Thymus (tissue), 11 donors: ENCODE data around the gene PXMP4. TPM values are rescaled to one million over a fixed set of nuclear protein-coding genes. Genes with fewer than 3 reads are reported as not detected.

Experiments used
- DNase-seq, 9 donors: peaks; one replicate each; pipeline ENCODE4 v3.0.0-alpha.2; 2013; ENCODE audit warnings: low spot score in 9 of 9, low read depth in 6 of 9, missing footprints in 1 of 9
- H3K27ac ChIP-seq, 2 donors: one replicate each; pipeline ENCODE4 v1.5.1; 2013; ENCODE audit warnings: control low read depth in 1 of 2, low read depth in 1 of 2, low read length in 1 of 2, mild to moderate bottlenecking in 1 of 2, moderate library complexity in 1 of 2
- H3K27me3 ChIP-seq, 2 donors: one replicate each; pipeline ENCODE4 v1.5.1; 2013; ENCODE audit warnings: low read length in 1 of 2; ENCODE audit not compliant: control insufficient read depth in 2 of 2, insufficient read depth in 1 of 2
- H3K36me3 ChIP-seq, 2 donors: one replicate each; pipeline ENCODE4 v1.5.1; 2013; ENCODE audit warnings: low read length in 1 of 2, mild to moderate bottlenecking in 1 of 2, moderate library complexity in 1 of 2; ENCODE audit not compliant: control insufficient read depth in 2 of 2, insufficient read depth in 2 of 2
- H3K4me1 ChIP-seq, 2 donors: one replicate each; pipeline ENCODE4 v1.5.1; 2013; ENCODE audit warnings: low read length in 2 of 2; ENCODE audit not compliant: control insufficient read depth in 2 of 2, insufficient read depth in 2 of 2
- H3K4me3 ChIP-seq, 2 donors: one replicate each; pipeline ENCODE4 v1.5.1; 2013; ENCODE audit warnings: low read length in 2 of 2, control low read depth in 1 of 2, mild to moderate bottlenecking in 1 of 2
- H3K9me3 ChIP-seq, 2 donors: one replicate each; pipeline ENCODE4 v1.5.1; 2013; ENCODE audit warnings: low read length in 1 of 2, mild to moderate bottlenecking in 1 of 2; ENCODE audit not compliant: control insufficient read depth in 2 of 2, insufficient read depth in 1 of 2
- WGBS: extraction: QIAGEN DNeasy Blood & Tissue Kit; methylation state at CpG from one replicate; pipeline ENCODE4 v1.1.7; 2013; 5-methylcytosine and 5-hydroxymethylcytosine counted together
- polyA plus RNA-seq: library from polyadenylated mRNA; stranded (reverse); fragments of 200-250 nt; gene quantifications from one replicate; pipeline ENCODE4 v1.2.3, GENCODE V29; 2013
- total RNA-seq: library from RNA; stranded (reverse); fragments of 120-200 nt; gene quantifications from one replicate; pipeline ENCODE4 v1.2.4, GENCODE V29; 2013
- donor health status: healthy.

PXMP4 gene
- total and polyA plus RNA-seq, 2 donors, result 3.8 to 4.0 TPM

- no peaks in the 10 kb centered on the region for H3K9me3 ChIP-seq
- H3K36me3 ChIP-seq, result no peaks in the 10 kb centered on the region
- H3K27ac ChIP-seq, result peak overlapping the region; percentile 38 to 64
- peaks cover 13 to 40% of the 10 kb centered on the region in 2 donors for H3K4me1 ChIP-seq
- peak in 4 of 9 donors; percentile 49 to 81 (median 53) for DNase-seq
- H3K27me3 ChIP-seq, result no peaks in the 10 kb centered on the region
- H3K4me3 ChIP-seq, result no peak overlapping the region
- WGBS, result 3% methylated on average over 4 of the region's 4 CpGs
Measured at GRCh38 chr20:33689973-33690372, 30.1 kb downstream of the PXMP4 start.

GRCh38 chr20:33689493-33689892 is 30.6 kb downstream of the PXMP4 start:
- DNase-seq, result no peak
- WGBS, result 100% methylated on average over 1 of the region's 1 CpG
- H3K36me3 ChIP-seq, result no peaks in the 10 kb centered on the region
- H3K4me3 ChIP-seq, result no peak overlapping the region
- H3K9me3 ChIP-seq, result no peaks in the 10 kb centered on the region
- no peaks in the 10 kb centered on the region for H3K27me3 ChIP-seq
- peaks cover 17 to 45% of the 10 kb centered on the region in 2 donors for H3K4me1 ChIP-seq
- no peak overlapping the region for H3K27ac ChIP-seq

GRCh38 chr20:33688938-33689424 is 31.1 kb downstream of the PXMP4 start:
- Histone ChIP-seq H3K9me3 (no peaks in the 10 kb centered on the region), H3K27me3 (no peaks in the 10 kb centered on the region), H3K36me3 (peaks cover 0 to 2% of the 10 kb centered on the region in 2 donors), H3K27ac (no peak overlapping the region), H3K4me1 (peaks cover 17 to 49% of the 10 kb centered on the region in 2 donors), H3K4me3 (no peak overlapping the region)
- 95% methylated on average over 3 of the region's 3 CpGs for WGBS
- no peak for DNase-seq

GRCh38 chr20:33687993-33688937 is 31.8 kb downstream of the PXMP4 start:
- Histone ChIP-seq H3K27ac (no peak overlapping the region), H3K4me1 (peaks cover 17 to 52% of the 10 kb centered on the region in 2 donors), H3K27me3 (no peaks in the 10 kb centered on the region), H3K9me3 (no peaks in the 10 kb centered on the region), H3K36me3 (peaks cover 0 to 2% of the 10 kb centered on the region in 2 donors), H3K4me3 (no peak overlapping the region)
- 98% methylated on average over 3 of the region's 3 CpGs for WGBS
- no peak for DNase-seq

GRCh38 chr20:33687370-33687915 is 32.7 kb downstream of the PXMP4 start:
- no peak overlapping the region for H3K27ac ChIP-seq
- no peaks in the 10 kb centered on the region for H3K9me3 ChIP-seq
- no peak overlapping the region for H3K4me3 ChIP-seq
- no peaks in the 10 kb centered on the region for H3K27me3 ChIP-seq
- 95% methylated on average over 8 of the region's 8 CpGs for WGBS
- H3K4me1 ChIP-seq, result peaks cover 18 to 54% of the 10 kb centered on the region in 2 donors
- peaks cover 0 to 2% of the 10 kb centered on the region in 2 donors for H3K36me3 ChIP-seq
- DNase-seq, result no peak

- H3K4me1 ChIP-seq, result peaks cover 20 to 58% of the 10 kb centered on the region in 2 donors
- 90% methylated on average over 14 of the region's 14 CpGs for whole genome bisulfite sequencing
Measured at GRCh38 chr20:33686984-33687366, 33.1 kb downstream of the PXMP4 start.

GRCh38 chr20:33686100-33686983 is 33.8 kb downstream of the PXMP4 start, which contains the start of gene E2F1:
Gene E2F1, minus strand, starts transcription at chr20:33686385. Its CDS starts 121 bp downstream, at chr20:33686264.
- Histone ChIP-seq H3K27ac (peak within 1 kb of the TSS in 1 of 2 donors; percentile 44), H3K27me3 (no peaks in the 10 kb centered on the region), H3K36me3 (peaks cover 0 to 2% of the 10 kb centered on the region in 2 donors), H3K4me3 (peak within 1 kb of the TSS; percentile 62 to 68), H3K9me3 (peaks cover 0 to 3% of the 10 kb centered on the region in 2 donors), H3K4me1 (peaks cover 20 to 65% of the 10 kb centered on the region in 2 donors)
- DNase-seq, result peak in 7 of 9 donors; percentile 62 to 94 (median 87)
- 2% methylated on average over 101 of the region's 101 CpGs for WGBS

More at GRCh38 chr20:33686984-33687366, 33.1 kb downstream of the PXMP4 start:
- Histone ChIP-seq H3K4me3 (no peak overlapping the region), H3K36me3 (peaks cover 0 to 2% of the 10 kb centered on the region in 2 donors), H3K27ac (no peak overlapping the region), H3K9me3 (peaks cover 0 to 3% of the 10 kb centered on the region in 2 donors), H3K27me3 (no peaks in the 10 kb centered on the region)
- DNase-seq, result no peak

- Histone ChIP-seq H3K36me3 (peaks cover 0 to 5% of the 10 kb centered on the region in 2 donors), H3K27me3 (no peaks in the 10 kb centered on the region), H3K27ac (peak overlapping the region in 1 of 2 donors; percentile 44), H3K9me3 (peaks cover 0 to 3% of the 10 kb centered on the region in 2 donors), H3K4me1 (peaks cover 22 to 66% of the 10 kb centered on the region in 2 donors), H3K4me3 (peak overlapping the region; percentile 62 to 68)
- 1% methylated on average over 53 of the region's 53 CpGs for WGBS
- DNase-seq, result peak in 3 of 9 donors; percentile 40 to 68 (median 52)
Measured at GRCh38 chr20:33685328-33686099, 34.6 kb downstream of the PXMP4 start.
